ENCODE data around the gene ANGPTL8. TPM values are rescaled to one million over a fixed set of nuclear protein-coding genes. Genes with fewer than 3 reads are reported as not detected.

Gene ANGPTL8
- total and polyA plus RNA-seq, 2 of the 13 experiments (the other 11 are each of a cell fraction or from before 2014, with no cell fraction given): 27.3 to 243 TPM

DNA sequence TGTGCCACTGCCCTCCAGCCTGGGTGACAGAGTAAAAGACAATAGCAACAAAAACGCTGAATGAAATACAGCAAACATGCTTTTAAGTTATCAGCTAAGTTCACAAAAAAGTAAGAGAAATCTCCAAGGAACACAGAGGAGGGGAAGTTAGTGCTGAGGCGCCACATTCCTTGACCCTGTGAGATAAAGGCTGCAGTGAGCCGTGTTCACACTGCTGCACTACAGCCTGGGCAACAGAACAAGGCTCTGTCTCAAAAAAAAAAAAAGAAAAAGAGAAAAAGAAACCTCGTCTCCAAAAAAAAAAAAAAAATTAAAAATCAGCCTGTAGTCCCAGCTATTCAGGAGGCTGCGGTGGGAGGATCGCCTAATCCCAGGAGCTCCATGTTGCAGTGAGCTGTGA is 39.3 kb downstream of the ANGPTL8 start (continued):
- TF ChIP-seq, protein P1, sequence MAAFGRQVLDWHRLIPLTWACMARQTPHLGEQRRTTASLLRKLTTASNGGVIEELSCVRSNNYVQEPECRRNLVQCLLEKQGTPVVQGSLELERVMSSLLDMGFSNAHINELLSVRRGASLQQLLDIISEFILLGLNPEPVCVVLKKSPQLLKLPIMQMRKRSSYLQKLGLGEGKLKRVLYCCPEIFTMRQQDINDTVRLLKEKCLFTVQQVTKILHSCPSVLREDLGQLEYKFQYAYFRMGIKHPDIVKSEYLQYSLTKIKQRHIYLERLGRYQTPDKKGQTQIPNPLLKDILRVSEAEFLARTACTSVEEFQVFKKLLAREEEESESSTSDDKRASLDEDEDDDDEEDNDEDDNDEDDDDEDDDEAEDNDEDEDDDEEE (CRISPR knock-in tag; IDR thresholded peaks at IDR 0.05): no peak
- TF ChIP-seq TBL1XR1 (IDR thresholded peaks at IDR 0.05; ENCODE audit: borderline replicate concordance, low read length, partially characterized antibody) (no peak), ZNF614 (CRISPR knock-in tag; IDR thresholded peaks at IDR 0.05; ENCODE audit: borderline replicate concordance) (no peak)

DNA sequence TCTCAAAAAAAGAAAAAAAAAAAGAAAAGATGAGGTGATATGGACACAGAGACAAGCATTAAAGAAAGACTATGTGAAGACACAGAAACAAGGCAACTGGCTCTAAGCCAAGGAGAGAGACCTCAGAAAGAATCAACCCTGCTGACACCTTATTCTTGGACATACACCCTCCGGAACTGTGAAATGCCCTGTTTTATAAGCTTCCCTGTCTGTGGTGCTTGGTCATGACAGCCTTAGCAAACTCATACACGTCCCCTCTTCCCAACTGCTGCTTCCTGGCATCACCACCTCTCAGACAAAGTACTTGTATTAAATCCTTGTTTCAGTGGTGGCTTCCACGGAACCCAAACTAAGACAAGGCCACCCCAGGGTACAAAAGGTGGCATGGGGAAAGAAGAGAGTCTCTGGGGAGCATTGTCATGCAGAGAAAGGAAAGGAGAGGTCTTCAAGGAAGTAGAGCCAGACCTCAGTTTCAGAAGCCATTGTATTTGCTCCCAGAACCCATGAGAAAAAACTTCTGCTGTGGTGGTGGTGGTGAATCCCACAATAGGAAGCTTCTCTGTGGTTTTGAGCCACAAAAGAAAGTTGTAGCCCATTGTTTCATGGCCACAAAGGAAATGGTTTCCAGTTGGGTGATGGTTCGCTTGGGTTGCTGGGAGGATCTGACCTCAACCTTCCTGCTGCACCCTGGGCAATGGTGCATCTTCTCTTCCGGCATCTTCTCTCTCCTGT is 40.3 kb downstream of the ANGPTL8 start:
- in situ Hi-C loops (cut with HindIII; ENCODE audit: extremely low pct_ligation_motif_present, low pct_unique_long_range_greater_than_20kb) (loop anchor here (10.0 kb wide), 1 partner anchor 175 kb away; no protein-coding TSS in a partner anchor), intact Hi-C loops (cut with micrococcal nuclease; ENCODE audit: unreplicated experiment) (no loop called here)
- FAIRE-seq (no peak), DNase-seq (ENCODE audit: low spot score) (no peak), ATAC-seq (no peak)
- POLR2A ChIA-PET: no interaction called here
- H3K4me3 ChIP-seq (replicated peaks in 1 of 3; ENCODE audit: insufficient read depth in 1 of 3, low read depth in 2 of 3, low read length in 3 of 3): no peak overlapping the region
- no peaks in the 10 kb centered on the region for H3K36me3 ChIP-seq (replicated peaks in 1 of 2; ENCODE audit: control insufficient read depth in 1 of 2, insufficient read depth in 2 of 2, low read length in 2 of 2)
- no peaks in the 10 kb centered on the region for H3K9me3 ChIP-seq (ENCODE audit: low read length)
- CTCF ChIA-PET (ENCODE audit: low intra/inter-chr PET ratio, low total read pairs): no interaction called here
- no peaks in the 10 kb centered on the region for H3K79me2 ChIP-seq (ENCODE audit: insufficient read depth, low read length)
- no peak overlapping the region for H3K9ac ChIP-seq (ENCODE audit: insufficient read depth, low read depth, low read length)
- peaks cover 12% of the 10 kb centered on the region for H3K4me1 ChIP-seq (ENCODE audit: insufficient read depth, low read length)
- TF ChIP-seq SOX6 (IDR thresholded peaks at IDR 0.05): no peak
- no peak for TF ChIP-seq SOX6 (CRISPR knock-in tag; IDR thresholded peaks at IDR 0.05)
- TF ChIP-seq ZNF598 (CRISPR knock-in tag; IDR thresholded peaks at IDR 0.05; ENCODE audit: borderline replicate concordance): no peak
- TF ChIP-seq SMAD9 (CRISPR knock-in tag; IDR thresholded peaks at IDR 0.05): no peak
- no TSS peak for BruUV-seq (replicated peaks)
- WGBS (ENCODE audit: low lambda C conversion rate): 40% methylated on average over 5 of the region's 5 CpGs
- no peak overlapping the region for H2AFZ ChIP-seq (ENCODE audit: low read length)
- no peak overlapping the region for H3K4me2 ChIP-seq (ENCODE audit: low read depth, low read length)
- no peaks in the 10 kb centered on the region for H4K20me1 ChIP-seq (ENCODE audit: insufficient read depth, low read length)
- H3K27me3 ChIP-seq (ENCODE audit: control insufficient read depth in 1 of 2, insufficient read depth in 2 of 2, low read length in 2 of 2): no peaks in the 10 kb centered on the region; a peak in 2 of 5 replicates
- no peak overlapping the region for H3K27ac ChIP-seq (ENCODE audit: extremely low read length, insufficient read depth, low read length)

All from HepG2 (cell line).